ENCODE data around the gene CCNQ. TPM values are rescaled to one million over a fixed set of nuclear protein-coding genes. Genes with fewer than 3 reads are reported as not detected.

The CCNQ gene
- polyA plus RNA-seq, 1 of the 3 experiments (the other 2 are of a cell fraction): 45.3 TPM

GRCh38 chrX:153635788-153636668 is 37.1 kb upstream of the CCNQ start:
- 36% methylated on average over 9 of the region's 21 CpGs for WGBS (ENCODE audit: low lambda C conversion rate)
- H3K4me1 ChIP-seq (ENCODE audit: control insufficient read depth in 1 of 2, insufficient read depth in 2 of 2, low read depth in 1 of 2, low read length in 1 of 2): peaks cover 0 to 22% of the 10 kb centered on the region in 2 experiments; a peak in 1 of 4 replicates
- peaks cover 47% of the 10 kb centered on the region for H3K27me3 ChIP-seq (ENCODE audit: insufficient read depth)
- no peak overlapping the region for H3K4me3 ChIP-seq (ENCODE audit: low read depth in 2 of 2, low read length in 1 of 2)
- no peak overlapping the region for H3K27ac ChIP-seq (ENCODE audit: low read depth in 2 of 2, low read length in 1 of 2)
- no peaks in the 10 kb centered on the region for H4K20me1 ChIP-seq (ENCODE audit: insufficient read depth)
- TF ChIP-seq SMC3 (IDR thresholded peaks at IDR 0.05; ENCODE audit: low read depth, low read length): no peak
- no peak for TF ChIP-seq ELF1 (IDR thresholded peaks at IDR 0.05)
- no peak for TF ChIP-seq EZH2phosphoT487 (IDR thresholded peaks at IDR 0.05; ENCODE audit: borderline replicate concordance, low read depth)
- TF ChIP-seq RAD21 (IDR thresholded peaks at IDR 0.05; ENCODE audit: low read length): 0 out of 2 replicates have a peak, but pooled peaks have one; percentile 8
- peak; percentile 57 for TF ChIP-seq CTCF (IDR thresholded peaks at IDR 0.05)
- TF ChIP-seq PBX3 (IDR thresholded peaks at IDR 0.05): no peak
- no peak for TF ChIP-seq TEAD4 (IDR thresholded peaks at IDR 0.05; ENCODE audit: borderline replicate concordance, insufficient read depth)
- peaks cover 5% of the 10 kb centered on the region; the same call in 1 of the 2 replicates for H3K9me3 ChIP-seq
- no peak overlapping the region for H3K4me2 ChIP-seq
- H3K9me2 ChIP-seq: no peaks in the 10 kb centered on the region
- H3K9ac ChIP-seq: no peak overlapping the region
- no peaks in the 10 kb centered on the region for H3K79me2 ChIP-seq (ENCODE audit: insufficient read depth)
- CTCF ChIA-PET: interaction anchor here (0.6 to 1.8 kb wide), 10 partner anchors 9 to 730 kb away, joined by 3 to 10 read pairs (median 5); no protein-coding TSS in a partner anchor
- POLR2A ChIA-PET: no interaction called here
- H2AFZ ChIP-seq (ENCODE audit: low read depth): no peak overlapping the region
- no peaks in the 10 kb centered on the region for H3K36me3 ChIP-seq (replicated peaks in 1 of 2; ENCODE audit: control insufficient read depth in 1 of 2, insufficient read depth in 2 of 2, low read length in 1 of 2)
- H3F3A ChIP-seq (replicated peaks; ENCODE audit: insufficient read depth): no peaks in the 10 kb centered on the region
- DNase-seq: peak; percentile 63

GRCh38 chrX:153635388-153635787 is 36.4 kb upstream of the CCNQ start:
- Histone ChIP-seq H3K36me3 (replicated peaks in 1 of 2; ENCODE audit: control insufficient read depth in 1 of 2, insufficient read depth in 2 of 2, low read length in 1 of 2) (no peaks in the 10 kb centered on the region), H4K20me1 (ENCODE audit: insufficient read depth) (no peaks in the 10 kb centered on the region), H3K4me2 (no peak overlapping the region), H3K4me1 (ENCODE audit: control insufficient read depth in 1 of 2, insufficient read depth in 2 of 2, low read depth in 1 of 2, low read length in 1 of 2) (peaks cover 0 to 22% of the 10 kb centered on the region in 2 experiments; a peak in 1 of 4 replicates), H3K9me3 (peaks cover 7% of the 10 kb centered on the region; the same call in 1 of the 2 replicates), H3K4me3 (ENCODE audit: low read depth in 2 of 2, low read length in 1 of 2) (no peak overlapping the region), H3K79me2 (ENCODE audit: insufficient read depth) (no peaks in the 10 kb centered on the region), H3K9me2 (no peaks in the 10 kb centered on the region), H3K9ac (no peak overlapping the region), H3F3A (replicated peaks; ENCODE audit: insufficient read depth) (no peaks in the 10 kb centered on the region), H2AFZ (ENCODE audit: low read depth) (no peak overlapping the region), H3K27ac (ENCODE audit: low read depth in 2 of 2, low read length in 1 of 2) (no peak overlapping the region), H3K27me3 (ENCODE audit: insufficient read depth) (peaks cover 41% of the 10 kb centered on the region)
- POLR2A ChIA-PET: no interaction called here
- DNase-seq: peak; percentile 11
- TF ChIP-seq NFIC (IDR thresholded peaks at IDR 0.05; ENCODE audit: borderline replicate concordance) (no peak), SMC3 (IDR thresholded peaks at IDR 0.05; ENCODE audit: low read depth, low read length) (no peak), TCF12 (IDR thresholded peaks at IDR 0.05) (no peak), NRF1 (IDR thresholded peaks at IDR 0.05; ENCODE audit: low read depth, low read length) (no peak), USF2 (IDR thresholded peaks at IDR 0.05; ENCODE audit: borderline replicate concordance, low read depth, low read length) (no peak), FOXM1 (IDR thresholded peaks at IDR 0.05; ENCODE audit: low read depth) (no peak), CTCF (IDR thresholded peaks at IDR 0.05) (no peak), GABPA (IDR thresholded peaks at IDR 0.05; ENCODE audit: low read depth) (no peak), RAD21 (IDR thresholded peaks at IDR 0.05; ENCODE audit: low read length) (no peak), SIN3A (IDR thresholded peaks at IDR 0.05; ENCODE audit: borderline replicate concordance, low read depth, low read length) (no peak), EP300 (IDR thresholded peaks at IDR 0.05; ENCODE audit: borderline replicate concordance in 1 of 2, low read depth in 1 of 2, low read length in 1 of 2) (no peak), RFX5 (IDR thresholded peaks at IDR 0.05; ENCODE audit: low read length) (no peak), ELF1 (IDR thresholded peaks at IDR 0.05) (no peak)
- 51% methylated on average over 3 of the region's 6 CpGs for WGBS (ENCODE audit: low lambda C conversion rate)
- CTCF ChIA-PET: interaction anchor here (0.6 to 1.8 kb wide), 5 partner anchors 23 to 730 kb away, joined by 3 to 8 read pairs (median 3); no protein-coding TSS in a partner anchor
